Activated naive CD4-positive, alpha-beta T cell treated with anti-CD3 and anti-CD28 coated beads for 36 hours (primary cell): Measurements from ENCODE around the gene ACTA2. TPM values are rescaled to one million over a fixed set of nuclear protein-coding genes. Genes with fewer than 3 reads are reported as not detected.

ENCODE experiments used
- CTCF ChIA-PET: fragments of 350-600 bp; sonication (Branson Sonifier 250); formaldehyde crosslinking; loops from one replicate; lab custom pipeline; 2021; ENCODE audit warnings: antibody characterized with exemption; lab: Charles Lee
- DNase-seq: peaks from one replicate; pipeline ENCODE4 v3.0.0-alpha.2; 2020
- H3K27ac Mint-ChIP-seq: one replicate; pipeline ENCODE4 v1.8.0; 2021; ENCODE audit warnings: mild to moderate bottlenecking, mixed read lengths
- H3K27me3 Mint-ChIP-seq: one replicate; pipeline ENCODE4 v1.8.0; 2021; ENCODE audit warnings: low read depth, mixed read lengths
- H3K36me3 Mint-ChIP-seq: one replicate; pipeline ENCODE4 v1.8.0; 2021; ENCODE audit warnings: low read depth, mixed read lengths
- H3K4me1 Mint-ChIP-seq: one replicate; pipeline ENCODE4 v1.8.0; 2021; ENCODE audit warnings: low read depth, mixed read lengths
- H3K4me3 Mint-ChIP-seq: one replicate; pipeline ENCODE4 v1.8.0; 2021; ENCODE audit warnings: mild to moderate bottlenecking, moderate library complexity, mixed read lengths
- H3K9me3 Mint-ChIP-seq: one replicate; pipeline ENCODE4 v1.8.0; 2021; ENCODE audit warnings: mixed read lengths
- intact Hi-C: fragments of 100-400 bp; cut with micrococcal nuclease; formaldehyde crosslinking; loops from one replicate; pipeline ENCODE4 v1.15.1; 2023
- total RNA-seq, 2 experiments: library from RNA; stranded (reverse); gene quantifications; one replicate each; pipeline ENCODE4 v1.2.3, GENCODE V29; 2021

Gene ACTA2
- total RNA-seq, 2 experiments from 2014 or later = 3.6 to 4.0 TPM

GRCh38 chr10:88964869-88965415 is 12.4 kb upstream of the ACTA2 start:
- intact Hi-C loops = no loop called here
- H3K9me3 Mint-ChIP-seq = no peaks in the 10 kb centered on the region
- no peak for DNase-seq
- CTCF ChIA-PET = interaction anchor here (0.7 kb wide), 1 partner anchor 252 kb away, joined by 3 read pairs; no protein-coding TSS in a partner anchor
- H3K27me3 Mint-ChIP-seq = no peaks in the 10 kb centered on the region
- H3K4me3 Mint-ChIP-seq = no peak overlapping the region
- peaks cover 24% of the 10 kb centered on the region for H3K4me1 Mint-ChIP-seq
- no peak overlapping the region for H3K27ac Mint-ChIP-seq
- H3K36me3 Mint-ChIP-seq = no peaks in the 10 kb centered on the region

- no peaks in the 10 kb centered on the region for H3K36me3 Mint-ChIP-seq
- no peak overlapping the region for H3K27ac Mint-ChIP-seq
- peaks cover 24% of the 10 kb centered on the region for H3K4me1 Mint-ChIP-seq
- CTCF ChIA-PET = interaction anchor here (0.6 to 1.0 kb wide), 2 partner anchors 31 to 253 kb away, joined by 3 read pairs; no protein-coding TSS in a partner anchor
- no peaks in the 10 kb centered on the region for H3K27me3 Mint-ChIP-seq
- no peak for DNase-seq
- no peak overlapping the region for H3K4me3 Mint-ChIP-seq
- intact Hi-C loops = no loop called here
- no peaks in the 10 kb centered on the region for H3K9me3 Mint-ChIP-seq
Measured at GRCh38 chr10:88964360-88964759, 11.8 kb upstream of the ACTA2 start.

GRCh38 chr10:88963318-88963717 is 10.7 kb upstream of the ACTA2 start:
- Mint-ChIP-seq H3K4me1 (peaks cover 24% of the 10 kb centered on the region), H3K9me3 (no peaks in the 10 kb centered on the region), H3K27me3 (no peaks in the 10 kb centered on the region), H3K27ac (no peak overlapping the region), H3K4me3 (no peak overlapping the region), H3K36me3 (no peaks in the 10 kb centered on the region)
- intact Hi-C loops = no loop called here
- no peak for DNase-seq
- CTCF ChIA-PET = interaction anchor here (0.8 to 1.1 kb wide), 3 partner anchors 9 to 128 kb away, joined by 3 read pairs; no protein-coding TSS in a partner anchor

DNA sequence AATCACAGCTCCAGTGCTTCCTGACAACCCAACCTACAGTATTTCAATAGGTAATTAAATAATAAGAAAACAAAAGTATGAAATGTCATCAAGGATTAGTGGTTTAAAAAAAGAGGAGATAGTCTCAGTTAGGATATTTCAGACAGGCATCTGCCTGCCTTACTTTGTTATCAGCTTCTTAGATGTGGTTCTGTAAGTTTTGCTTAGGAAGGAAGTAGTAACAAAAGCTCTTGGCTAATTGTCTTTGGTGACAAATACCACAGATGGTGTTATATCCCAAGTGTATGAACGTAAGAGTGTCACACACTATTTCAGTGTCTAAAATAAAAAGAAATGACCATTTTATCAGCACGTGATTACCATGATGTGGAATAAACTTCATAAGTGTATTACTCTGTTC is 9.8 kb upstream of the ACTA2 start:
- no peak overlapping the region for H3K27ac Mint-ChIP-seq
- no peak overlapping the region for H3K4me3 Mint-ChIP-seq
- no peaks in the 10 kb centered on the region for H3K9me3 Mint-ChIP-seq
- intact Hi-C loops = no loop called here
- CTCF ChIA-PET = interaction anchor here (0.9 to 1.4 kb wide), 3 partner anchors 28 to 256 kb away, joined by 3 read pairs; no protein-coding TSS in a partner anchor
- no peaks in the 10 kb centered on the region for H3K36me3 Mint-ChIP-seq
- no peak for DNase-seq
- peaks cover 24% of the 10 kb centered on the region for H3K4me1 Mint-ChIP-seq
- no peaks in the 10 kb centered on the region for H3K27me3 Mint-ChIP-seq

DNA sequence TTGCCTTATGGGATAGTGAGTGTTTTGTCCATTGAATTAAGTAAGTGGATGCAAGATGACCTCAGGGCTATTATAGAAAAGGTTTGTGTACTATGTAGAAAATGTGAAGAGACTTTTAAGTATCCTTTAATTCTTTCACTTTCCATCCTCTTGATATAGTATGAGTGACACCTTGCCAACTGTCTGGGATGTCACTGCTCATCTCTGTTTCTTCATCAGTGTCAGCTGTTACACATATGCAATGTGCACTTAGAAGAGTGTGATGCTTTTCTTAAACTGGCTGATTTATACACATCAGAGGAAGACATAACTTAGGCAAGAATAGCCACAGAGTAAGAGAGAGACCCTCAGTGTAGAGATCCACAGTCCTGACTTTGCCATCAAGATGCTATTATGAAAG is 8.7 kb upstream of the ACTA2 start:
- H3K9me3 Mint-ChIP-seq = no peaks in the 10 kb centered on the region
- intact Hi-C loops = loop anchor here (1.0 kb wide), 3 partner anchors 14 to 40 kb away; partner anchors contain the start of gene FAS
- H3K27me3 Mint-ChIP-seq = no peaks in the 10 kb centered on the region
- no peak overlapping the region for H3K27ac Mint-ChIP-seq
- DNase-seq = no peak
- no peaks in the 10 kb centered on the region for H3K36me3 Mint-ChIP-seq
- CTCF ChIA-PET = interaction anchor here (0.5 to 1.4 kb wide), 2 partner anchors 30 to 257 kb away, joined by 3 to 4 read pairs; no protein-coding TSS in a partner anchor
- no peak overlapping the region for H3K4me3 Mint-ChIP-seq
- H3K4me1 Mint-ChIP-seq = peaks cover 24% of the 10 kb centered on the region

GRCh38 chr10:88960802-88961201 is 8.2 kb upstream of the ACTA2 start:
- peak; percentile 32 for DNase-seq
- intact Hi-C loops = loop anchor here (1.0 kb wide), 3 partner anchors 14 to 40 kb away; partner anchors contain the start of gene FAS

DNA sequence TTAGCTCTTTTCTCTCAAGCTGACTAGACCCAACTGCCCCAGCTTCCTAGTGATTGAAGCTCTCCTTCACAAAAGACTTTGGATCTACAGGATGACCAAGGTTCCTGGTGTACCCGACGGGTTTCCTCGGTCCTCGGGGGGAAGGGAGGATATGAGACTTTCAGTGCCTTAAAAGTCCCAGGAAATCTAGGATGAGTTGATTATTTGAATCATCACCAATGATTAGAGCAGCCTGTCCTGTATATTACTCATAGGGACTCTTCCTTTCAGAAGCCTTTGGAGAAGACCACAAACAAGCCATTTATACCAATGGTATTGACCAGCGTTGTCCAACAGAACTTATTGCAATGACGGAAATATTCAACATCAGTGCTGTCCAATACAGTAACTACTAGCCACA is 6.1 kb upstream of the ACTA2 start:
- CTCF ChIA-PET = interaction anchor here (0.9 kb wide), 1 partner anchor 127 kb away, joined by 3 read pairs; no protein-coding TSS in a partner anchor
- H3K27ac Mint-ChIP-seq = no peak overlapping the region
- no peaks in the 10 kb centered on the region for H3K9me3 Mint-ChIP-seq
- H3K27me3 Mint-ChIP-seq = no peaks in the 10 kb centered on the region
- no peak for DNase-seq
- intact Hi-C loops = no loop called here
- H3K36me3 Mint-ChIP-seq = no peaks in the 10 kb centered on the region
- peaks cover 24% of the 10 kb centered on the region for H3K4me1 Mint-ChIP-seq
- no peak overlapping the region for H3K4me3 Mint-ChIP-seq

More at GRCh38 chr10:88960802-88961201, 8.2 kb upstream of the ACTA2 start:
- Mint-ChIP-seq H3K4me3 (no peak overlapping the region), H3K27ac (no peak overlapping the region), H3K9me3 (no peaks in the 10 kb centered on the region), H3K27me3 (no peaks in the 10 kb centered on the region), H3K36me3 (no peaks in the 10 kb centered on the region), H3K4me1 (peaks cover 24% of the 10 kb centered on the region)
- CTCF ChIA-PET = interaction anchor here (0.5 to 1.4 kb wide), 2 partner anchors 31 to 257 kb away, joined by 3 to 4 read pairs; no protein-coding TSS in a partner anchor

GRCh38 chr10:88957381-88957780 is 4.8 kb upstream of the ACTA2 start:
- intact Hi-C loops = no loop called here
- DNase-seq = no peak
- Mint-ChIP-seq H3K4me3 (no peak overlapping the region), H3K36me3 (no peaks in the 10 kb centered on the region), H3K4me1 (peaks cover 20% of the 10 kb centered on the region), H3K27ac (no peak overlapping the region), H3K9me3 (no peaks in the 10 kb centered on the region), H3K27me3 (no peaks in the 10 kb centered on the region)
- CTCF ChIA-PET = no interaction called here

DNA sequence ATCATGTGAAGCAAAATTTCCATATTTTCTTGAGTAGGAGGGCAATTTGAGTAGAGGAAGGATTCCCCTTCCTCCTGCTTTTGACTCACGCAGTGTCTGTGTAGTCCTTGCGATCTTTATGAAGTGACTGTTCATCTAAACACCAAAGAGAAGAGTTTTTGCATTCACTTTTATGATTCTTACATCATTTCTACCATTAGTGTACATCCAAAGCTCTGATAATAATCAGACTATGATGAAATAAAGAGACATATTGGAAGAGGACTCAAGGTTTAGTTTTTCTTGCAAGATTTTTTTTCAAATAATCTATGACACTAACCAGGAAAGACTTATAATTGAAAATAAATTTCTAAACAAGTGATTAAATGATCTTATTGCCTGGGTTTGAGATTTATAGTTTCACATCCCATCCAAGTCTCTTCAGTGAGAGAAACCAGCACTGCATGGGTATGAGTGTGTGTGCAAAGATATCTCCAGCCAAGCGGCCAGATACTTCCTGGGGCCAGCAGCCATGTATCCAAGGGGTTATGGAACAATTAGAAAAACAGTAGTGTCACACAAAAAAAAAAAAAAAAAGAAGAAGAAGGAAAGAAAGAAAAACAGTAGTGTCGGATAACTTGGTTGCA is 2.0 kb upstream of the ACTA2 start:
- Mint-ChIP-seq H3K36me3 (no peaks in the 10 kb centered on the region), H3K27me3 (no peaks in the 10 kb centered on the region), H3K4me3 (no peak overlapping the region), H3K9me3 (no peaks in the 10 kb centered on the region), H3K27ac (no peak overlapping the region), H3K4me1 (no peaks in the 10 kb centered on the region)
- no peak for DNase-seq
- CTCF ChIA-PET = interaction anchor here (0.8 to 1.1 kb wide), 2 partner anchors 9 to 20 kb away, joined by 3 read pairs; no protein-coding TSS in a partner anchor
- intact Hi-C loops = no loop called here

- H3K4me1 Mint-ChIP-seq = no peaks in the 10 kb centered on the region
- no peak for DNase-seq
- H3K27ac Mint-ChIP-seq = no peak overlapping the region
- intact Hi-C loops = no loop called here
- H3K4me3 Mint-ChIP-seq = no peak overlapping the region
- H3K27me3 Mint-ChIP-seq = no peaks in the 10 kb centered on the region
- H3K36me3 Mint-ChIP-seq = no peaks in the 10 kb centered on the region
- H3K9me3 Mint-ChIP-seq = no peaks in the 10 kb centered on the region
- CTCF ChIA-PET = interaction anchor here (0.8 to 1.1 kb wide), 2 partner anchors 10 to 19 kb away, joined by 3 read pairs; no protein-coding TSS in a partner anchor
Measured at GRCh38 chr10:88953662-88954061, 1.1 kb upstream of the ACTA2 start.

DNA sequence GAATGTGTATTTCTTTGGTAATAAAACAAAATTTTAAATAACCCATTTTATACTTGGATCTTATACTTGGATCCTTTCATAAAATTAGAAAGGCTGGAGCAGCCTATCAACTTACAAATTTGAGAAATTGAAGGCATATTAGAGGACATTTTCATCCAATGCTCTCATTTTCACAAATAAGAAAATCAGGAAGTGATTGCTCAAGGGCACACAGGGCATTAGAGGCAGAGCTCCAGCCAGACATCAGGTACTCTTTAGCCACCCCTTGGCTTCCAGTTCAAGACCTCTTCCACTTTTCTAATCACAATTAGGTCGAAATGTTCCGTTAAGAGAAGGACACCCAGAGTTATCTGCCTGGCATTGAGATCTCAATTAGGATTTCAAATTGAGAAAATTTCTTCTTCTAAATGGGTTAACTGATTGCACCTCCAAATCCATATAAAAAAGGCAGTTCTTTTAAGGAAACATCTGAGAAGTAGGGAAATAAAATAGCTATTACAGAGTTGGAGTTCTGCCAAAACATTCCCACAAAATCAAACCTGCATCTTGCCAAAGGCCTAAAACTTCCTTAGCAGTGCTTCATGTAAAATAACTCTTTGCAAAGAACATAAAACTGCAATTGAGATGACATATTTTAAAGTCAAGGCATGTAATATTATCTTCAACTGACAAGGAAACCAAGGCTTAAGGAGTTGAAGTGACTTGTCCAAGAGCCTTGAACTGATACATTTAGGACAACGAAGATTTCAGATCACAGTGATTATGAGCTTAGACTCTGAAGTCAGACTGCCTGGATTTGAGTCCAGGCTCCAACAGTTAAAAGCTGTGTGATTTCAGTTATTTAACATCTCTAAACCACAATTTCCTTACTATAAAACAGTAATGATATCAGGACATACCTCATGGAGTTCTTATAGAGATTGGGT is 2.4 kb downstream of the ACTA2 start:
- H3K4me3 Mint-ChIP-seq = no peak overlapping the region
- no peak overlapping the region for H3K27ac Mint-ChIP-seq
- no peaks in the 10 kb centered on the region for H3K27me3 Mint-ChIP-seq
- H3K4me1 Mint-ChIP-seq = peaks cover 3% of the 10 kb centered on the region
- CTCF ChIA-PET = interaction anchor here (0.9 to 1.8 kb wide), 4 partner anchors 13 to 74 kb away, joined by 3 to 7 read pairs (median 4); no protein-coding TSS in a partner anchor
- H3K36me3 Mint-ChIP-seq = no peaks in the 10 kb centered on the region
- intact Hi-C loops = no loop called here
- H3K9me3 Mint-ChIP-seq = no peaks in the 10 kb centered on the region
- no peak for DNase-seq

GRCh38 chr10:88949051-88949450 is 3.5 kb downstream of the ACTA2 start:
- CTCF ChIA-PET = interaction anchor here (0.9 to 1.8 kb wide), 5 partner anchors 12 to 100 kb away, joined by 3 to 7 read pairs (median 4); no protein-coding TSS in a partner anchor
- intact Hi-C loops = no loop called here
- peaks cover 9% of the 10 kb centered on the region for H3K4me1 Mint-ChIP-seq
- no peaks in the 10 kb centered on the region for H3K9me3 Mint-ChIP-seq
- H3K27me3 Mint-ChIP-seq = no peaks in the 10 kb centered on the region
- no peak overlapping the region for H3K27ac Mint-ChIP-seq
- H3K36me3 Mint-ChIP-seq = no peaks in the 10 kb centered on the region
- DNase-seq = no peak
- H3K4me3 Mint-ChIP-seq = no peak overlapping the region
